ENCODE data around the gene CCT3. TPM values are rescaled to one million over a fixed set of nuclear protein-coding genes. Genes with fewer than 3 reads are reported as not detected.

The CCT3 gene
- total RNA-seq, 6 donors from 2014 or later = 53.5 to 171 (median 112) TPM

GRCh38 chr1:156368889-156369684, 31.0 kb upstream of the CCT3 start, which contains the start of gene RHBG:
Gene RHBG (plus strand): TSS chr1:156369211. CDS start chr1:156369250, 39 bp downstream.
- Histone ChIP-seq H3K4me3 (peak within 1 kb of the TSS; percentile 16 to 54 (median 44)), H3K27me3 (no peaks in the 10 kb centered on the region), H3K27ac (no peak within 1 kb of the TSS), H3K9me3 (no peaks in the 10 kb centered on the region), H3K4me1 (peaks cover 5 to 12% (median 11%) of the 10 kb centered on the region in 4 donors), H3K36me3 (no peaks in the 10 kb centered on the region)
- DNase-seq (peak; percentile 70 to 90), ATAC-seq (ENCODE audit: low FRiP score in 2 of 2) (peak; percentile 45 to 73)
- TF ChIP-seq EP300 (IDR thresholded peaks at IDR 0.05) = no peak
- no peak for TF ChIP-seq POLR2AphosphoS5 (IDR thresholded peaks at IDR 0.05)
- TF ChIP-seq POLR2A (IDR thresholded peaks at IDR 0.05) = no peak
- TF ChIP-seq CTCF (IDR thresholded peaks at IDR 0.05) = no peak
- WGBS, 2 donors = 18 to 38% methylated on average over 4 to 35 of the region's 48 CpGs

- 76 to 93% methylated on average over 6 to 7 of the region's 7 CpGs for WGBS, 2 donors
- ATAC-seq (ENCODE audit: low FRiP score in 2 of 2) = no peak
- TF ChIP-seq POLR2A (IDR thresholded peaks at IDR 0.05) (no peak), POLR2AphosphoS5 (IDR thresholded peaks at IDR 0.05) (no peak), CTCF (IDR thresholded peaks at IDR 0.05) (no peak), EP300 (IDR thresholded peaks at IDR 0.05) (no peak)
- H3K4me1 ChIP-seq = peaks cover 5 to 12% (median 11%) of the 10 kb centered on the region in 4 donors
- no peaks in the 10 kb centered on the region for H3K36me3 ChIP-seq
- no peaks in the 10 kb centered on the region for H3K27me3 ChIP-seq
- H3K27ac ChIP-seq = no peak overlapping the region
- H3K4me3 ChIP-seq = no peak overlapping the region
- H3K9me3 ChIP-seq = no peaks in the 10 kb centered on the region
- DNase-seq = no peak
Observed at GRCh38 chr1:156368157-156368658, 30.1 kb upstream of the CCT3 start.

GRCh38 chr1:156367383-156368156, 29.5 kb upstream of the CCT3 start:
- no peaks in the 10 kb centered on the region for H3K9me3 ChIP-seq
- H3K27me3 ChIP-seq = no peaks in the 10 kb centered on the region
- TF ChIP-seq POLR2A (IDR thresholded peaks at IDR 0.05) (no peak), CTCF (IDR thresholded peaks at IDR 0.05) (no peak), EP300 (IDR thresholded peaks at IDR 0.05) (no peak), POLR2AphosphoS5 (IDR thresholded peaks at IDR 0.05) (no peak)
- H3K36me3 ChIP-seq = no peaks in the 10 kb centered on the region
- ATAC-seq (ENCODE audit: low FRiP score in 2 of 2) (no peak), DNase-seq (peak in 1 of 2 donors; percentile 42)
- H3K4me1 ChIP-seq = peaks cover 5 to 12% (median 11%) of the 10 kb centered on the region in 4 donors
- WGBS, 2 donors = 80 to 84% methylated on average over 5 to 8 of the region's 9 CpGs
- no peak overlapping the region for H3K27ac ChIP-seq
- no peak overlapping the region for H3K4me3 ChIP-seq

- Histone ChIP-seq H3K4me1 (peaks cover 5 to 12% (median 8%) of the 10 kb centered on the region in 4 donors), H3K9me3 (no peaks in the 10 kb centered on the region), H3K36me3 (no peaks in the 10 kb centered on the region), H3K4me3 (no peak overlapping the region), H3K27me3 (no peaks in the 10 kb centered on the region), H3K27ac (no peak overlapping the region)
- WGBS, 2 donors = 88 to 95% methylated on average over 5 of the region's 5 CpGs
- TF ChIP-seq POLR2A (IDR thresholded peaks at IDR 0.05) (no peak), CTCF (IDR thresholded peaks at IDR 0.05) (no peak), POLR2AphosphoS5 (IDR thresholded peaks at IDR 0.05) (no peak), EP300 (IDR thresholded peaks at IDR 0.05) (no peak)
- ATAC-seq (ENCODE audit: low FRiP score in 2 of 2) = no peak
- peak in 1 of 2 donors; percentile 42 for DNase-seq
Observed at GRCh38 chr1:156366378-156367166, 28.5 kb upstream of the CCT3 start.

Measured in upper lobe of left lung (tissue), 6 donors.